HG03432 (cell line): Measurements from ENCODE around the gene KATNA1.
"Not testable (repeated sequence)": the region's sequence is repeated elsewhere in the genome, so short reads cannot be mapped to it uniquely, and the experiment has no call there.

Experiments
- ATAC-seq: cut with Tn5 transposase; IDR thresholded peaks from one replicate; pipeline ENCODE4 v1.9.1; 2021; ENCODE audit warnings: mild to moderate bottlenecking, moderate library complexity; ENCODE audit not compliant: unreplicated experiment

The KATNA1 gene

GRCh38 chr6:149648148-149649145 is at the start of gene KATNA1:
TSS of gene KATNA1 (minus strand) at chr6:149648714. CDS start at chr6:149638547, 10,167 bp downstream.
- ATAC-seq: peak; percentile 94

- ATAC-seq: no peak
Measured at GRCh38 chr6:149698175-149698574, 49.7 kb upstream of the KATNA1 start.

GRCh38 chr6:149696901-149697300 is 48.4 kb upstream of the KATNA1 start:
- ATAC-seq: no peak

GRCh38 chr6:149694921-149695320 is 46.4 kb upstream of the KATNA1 start:
- no peak for ATAC-seq

GRCh38 chr6:149691201-149691600 is 42.7 kb upstream of the KATNA1 start:
- ATAC-seq: no peak

GRCh38 chr6:149686230-149686629 is 37.7 kb upstream of the KATNA1 start:
- no peak for ATAC-seq

- ATAC-seq: no peak
Measured at GRCh38 chr6:149683256-149683859, 34.8 kb upstream of the KATNA1 start.

- not testable (repeated sequence) for ATAC-seq
Measured at GRCh38 chr6:149681845-149682244, 33.3 kb upstream of the KATNA1 start.

- ATAC-seq: no peak
Measured at GRCh38 chr6:149681209-149681608, 32.7 kb upstream of the KATNA1 start.

GRCh38 chr6:149680503-149680902 is 32.0 kb upstream of the KATNA1 start:
- ATAC-seq: no peak

GRCh38 chr6:149672265-149672664 is 23.8 kb upstream of the KATNA1 start:
- ATAC-seq: not testable (repeated sequence)

GRCh38 chr6:149660028-149660427 is 11.5 kb upstream of the KATNA1 start:
- ATAC-seq: no peak

GRCh38 chr6:149657441-149657840 is 8.9 kb upstream of the KATNA1 start:
- ATAC-seq: no peak

- ATAC-seq: no peak
Measured at GRCh38 chr6:149651056-149651455, 2.5 kb upstream of the KATNA1 start.

GRCh38 chr6:149646599-149646998 is 1.9 kb downstream of the KATNA1 start:
- ATAC-seq: no peak

- ATAC-seq: peak; percentile 53
Measured at GRCh38 chr6:149642829-149643580, 5.5 kb downstream of the KATNA1 start.

- ATAC-seq: no peak
Measured at GRCh38 chr6:149636124-149636523, 12.4 kb downstream of the KATNA1 start.

- no peak for ATAC-seq
Measured at GRCh38 chr6:149634315-149634714, 14.2 kb downstream of the KATNA1 start.

GRCh38 chr6:149628875-149629510 is 19.5 kb downstream of the KATNA1 start:
- ATAC-seq: peak; percentile 88

- ATAC-seq: no peak
Measured at GRCh38 chr6:149627672-149628071, 20.8 kb downstream of the KATNA1 start.

- ATAC-seq: no peak
Measured at GRCh38 chr6:149615805-149616204, 32.7 kb downstream of the KATNA1 start.
